ENCODE results near the gene PDE4D. TPM values are rescaled to one million over a fixed set of nuclear protein-coding genes. Genes with fewer than 3 reads are reported as not detected.

The PDE4D gene
- total RNA-seq, 1 donor from 2014 or later: 219 TPM

GRCh38 chr5:59098743-59099142 is 794.8 kb downstream of the PDE4D start:
- no peak for DNase-seq

GRCh38 chr5:59097712-59098111 is 795.8 kb downstream of the PDE4D start:
- DNase-seq: no peak

GRCh38 chr5:59097116-59097515 is 796.4 kb downstream of the PDE4D start:
- no peak for DNase-seq

- DNase-seq: no peak
Observed at GRCh38 chr5:59095480-59095879, 798.0 kb downstream of the PDE4D start.

- no peak for DNase-seq
Observed at GRCh38 chr5:59094864-59095263, 798.7 kb downstream of the PDE4D start.

GRCh38 chr5:59093329-59093728 is 800.2 kb downstream of the PDE4D start:
- DNase-seq: no peak

- DNase-seq: no peak
Observed at GRCh38 chr5:59092758-59093157, 800.8 kb downstream of the PDE4D start.

- no peak for DNase-seq
Observed at GRCh38 chr5:59091965-59092364, 801.6 kb downstream of the PDE4D start.

- no peak for DNase-seq
Observed at GRCh38 chr5:59090323-59090722, 803.2 kb downstream of the PDE4D start.

- no peak for DNase-seq
Observed at GRCh38 chr5:59089767-59090166, 803.8 kb downstream of the PDE4D start.

GRCh38 chr5:59088546-59088945 is 805.0 kb downstream of the PDE4D start:
- DNase-seq: no peak

- no peak for DNase-seq
Observed at GRCh38 chr5:59086024-59086423, 807.5 kb downstream of the PDE4D start.

- no peak for DNase-seq
Observed at GRCh38 chr5:59081693-59082092, 811.8 kb downstream of the PDE4D start.

- no peak for DNase-seq
Observed at GRCh38 chr5:59079622-59080620, 813.6 kb downstream of the PDE4D start.

GRCh38 chr5:59071755-59072549 is 821.6 kb downstream of the PDE4D start:
- no peak for DNase-seq

GRCh38 chr5:59069438-59070079 is 824.0 kb downstream of the PDE4D start:
- DNase-seq: peak; percentile 14

GRCh38 chr5:59067956-59068656 is 825.4 kb downstream of the PDE4D start:
- no peak for DNase-seq

GRCh38 chr5:59066367-59067163 is 827.0 kb downstream of the PDE4D start:
- no peak for DNase-seq

- no peak for DNase-seq
Observed at GRCh38 chr5:59065554-59065953, 828.0 kb downstream of the PDE4D start.

- DNase-seq: no peak
Observed at GRCh38 chr5:59064293-59064692, 829.2 kb downstream of the PDE4D start.

All from occipital lobe (tissue), 2 donors.